Ecto neural progenitor cell (in vitro differentiated cells): ENCODE measurements around the gene LIN7C.

Source experiments
- DNase-seq: peaks from one replicate; pipeline ENCODE4 v3.0.0-alpha.2; 2018; ENCODE audit warnings: low spot score

LIN7C gene

GRCh38 chr11:27445625-27446024 lies 60.9 kb downstream of the LIN7C start:
- no peak for DNase-seq

DNA sequence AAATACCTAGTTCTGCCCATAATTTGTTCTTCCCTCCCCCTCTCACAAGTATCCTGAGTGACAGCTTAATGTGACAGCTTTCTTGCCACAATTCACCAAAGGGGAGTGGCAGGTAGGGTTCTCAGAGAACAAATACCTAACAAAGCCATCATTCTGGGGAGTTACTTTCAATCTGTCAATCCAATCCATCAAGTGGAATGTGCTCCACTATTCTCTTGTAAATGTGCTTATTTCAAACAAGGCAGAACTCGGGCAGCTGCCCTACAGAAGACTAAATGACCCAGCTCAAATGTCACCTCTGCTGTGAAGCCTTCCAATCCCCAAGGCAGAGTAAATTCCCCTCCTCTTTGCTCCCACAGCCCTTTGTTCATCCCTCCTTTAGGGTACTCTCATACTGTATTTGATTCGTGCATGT lies 61.8 kb downstream of the LIN7C start:
- DNase-seq = peak; percentile 60
